ENCODE measurements around the gene GNB1.

The GNB1 gene

DNA sequence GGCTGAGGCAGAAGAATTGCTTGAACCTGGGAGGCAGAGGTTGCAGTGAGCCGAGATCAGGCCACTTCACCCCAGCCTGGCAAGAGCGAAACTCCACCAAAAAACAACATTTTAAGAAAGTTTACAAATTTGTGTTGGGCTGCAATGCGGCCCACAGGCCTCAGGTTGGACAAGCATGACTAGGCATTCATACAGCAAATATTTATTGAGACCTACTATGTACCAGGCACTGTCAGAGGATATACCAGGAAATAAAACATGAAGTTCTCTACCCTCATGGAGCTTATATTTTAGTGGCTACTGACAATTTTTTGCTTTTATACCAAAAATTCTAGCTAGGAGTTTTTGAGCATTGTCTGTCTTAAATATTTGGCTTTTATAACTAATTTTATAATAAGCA, 23.7 kb downstream of the GNB1 start:
- TF ChIP-seq, protein P1, sequence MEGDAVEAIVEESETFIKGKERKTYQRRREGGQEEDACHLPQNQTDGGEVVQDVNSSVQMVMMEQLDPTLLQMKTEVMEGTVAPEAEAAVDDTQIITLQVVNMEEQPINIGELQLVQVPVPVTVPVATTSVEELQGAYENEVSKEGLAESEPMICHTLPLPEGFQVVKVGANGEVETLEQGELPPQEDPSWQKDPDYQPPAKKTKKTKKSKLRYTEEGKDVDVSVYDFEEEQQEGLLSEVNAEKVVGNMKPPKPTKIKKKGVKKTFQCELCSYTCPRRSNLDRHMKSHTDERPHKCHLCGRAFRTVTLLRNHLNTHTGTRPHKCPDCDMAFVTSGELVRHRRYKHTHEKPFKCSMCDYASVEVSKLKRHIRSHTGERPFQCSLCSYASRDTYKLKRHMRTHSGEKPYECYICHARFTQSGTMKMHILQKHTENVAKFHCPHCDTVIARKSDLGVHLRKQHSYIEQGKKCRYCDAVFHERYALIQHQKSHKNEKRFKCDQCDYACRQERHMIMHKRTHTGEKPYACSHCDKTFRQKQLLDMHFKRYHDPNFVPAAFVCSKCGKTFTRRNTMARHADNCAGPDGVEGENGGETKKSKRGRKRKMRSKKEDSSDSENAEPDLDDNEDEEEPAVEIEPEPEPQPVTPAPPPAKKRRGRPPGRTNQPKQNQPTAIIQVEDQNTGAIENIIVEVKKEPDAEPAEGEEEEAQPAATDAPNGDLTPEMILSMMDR (conservative IDR thresholded peaks at IDR 0.05): no peak
- H3K27ac ChIP-seq: no peak overlapping the region

DNA sequence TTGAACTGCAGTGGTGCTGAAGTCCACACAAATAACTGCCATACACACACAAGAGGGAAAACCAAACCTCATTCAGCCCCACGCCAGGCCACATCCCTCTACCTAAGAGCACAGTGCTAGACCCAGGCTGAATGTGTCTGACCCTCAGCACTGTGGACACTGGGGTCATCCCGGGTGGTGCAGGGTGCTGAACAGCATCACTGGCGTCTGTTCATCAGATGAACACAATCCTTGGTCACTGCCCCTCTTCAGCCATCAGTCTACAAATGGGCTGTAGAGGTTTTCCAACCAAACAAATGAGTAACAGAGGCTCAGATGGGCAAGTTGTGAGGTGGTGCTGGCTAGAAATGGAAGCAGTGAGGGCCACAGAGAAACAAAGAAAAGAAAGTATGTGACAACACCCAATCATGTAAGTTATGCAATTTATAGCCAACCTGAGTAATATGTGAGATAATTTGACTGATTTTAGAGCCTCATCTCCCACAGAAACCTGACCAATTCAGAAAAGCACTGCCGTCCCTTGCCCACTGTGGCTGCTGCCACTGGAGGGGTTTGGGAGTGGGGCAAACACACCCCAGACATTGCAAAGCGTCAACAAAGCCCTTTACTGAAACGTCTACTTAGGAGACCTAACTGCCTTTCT, 27.9 kb downstream of the GNB1 start:
- TF ChIP-seq, protein P1 (conservative IDR thresholded peaks at IDR 0.05): no peak
- peak overlapping the region; percentile 99 for H3K27ac ChIP-seq

DNA sequence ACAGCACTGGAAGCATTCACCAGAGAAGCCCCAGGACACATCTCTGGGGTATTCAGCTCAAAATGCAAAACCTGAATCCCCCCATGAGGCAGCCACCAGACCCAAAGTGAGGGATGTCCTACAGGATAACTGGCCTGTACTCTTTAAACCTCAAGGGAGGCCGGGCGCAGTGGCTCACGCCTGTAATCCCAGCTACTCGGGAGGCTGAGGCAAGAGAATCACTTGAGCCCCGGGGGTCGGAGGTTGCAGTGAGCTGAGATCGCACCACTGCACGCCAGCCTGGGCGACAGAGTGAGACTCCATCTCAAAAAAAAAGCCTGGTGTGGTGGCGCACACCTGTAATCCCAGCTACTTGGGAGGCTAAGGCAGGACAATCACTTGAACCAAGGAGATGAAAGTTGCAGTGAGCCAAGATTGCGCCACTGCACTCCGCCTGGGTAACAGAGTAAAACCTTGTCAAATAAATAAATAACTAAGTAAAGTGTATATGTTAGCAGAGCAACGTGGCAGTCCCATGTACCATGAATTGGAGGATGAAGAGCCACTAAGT, 29.1 kb downstream of the GNB1 start:
- peak overlapping the region; percentile 99 for H3K27ac ChIP-seq

DNA sequence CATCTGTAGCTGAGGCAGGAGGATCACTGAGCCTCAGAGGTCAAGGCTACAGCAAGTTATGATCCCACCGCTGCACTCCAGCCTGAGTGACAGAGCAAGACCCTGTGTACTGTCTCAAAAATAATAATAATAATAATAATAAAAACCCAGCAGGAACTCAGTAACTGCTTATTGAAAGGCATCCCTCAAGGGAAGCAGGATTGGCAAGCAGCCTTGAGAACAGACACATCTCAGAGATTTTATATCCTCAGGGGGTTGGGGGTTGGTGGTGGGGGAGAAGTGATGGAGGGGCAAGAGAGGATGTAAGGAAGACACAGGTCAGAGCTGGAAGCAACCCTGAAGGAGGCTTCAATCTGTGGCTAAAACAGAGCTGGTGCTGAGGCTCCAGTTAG, 29.6 kb downstream of the GNB1 start:
- TF ChIP-seq, protein P1 (conservative IDR thresholded peaks at IDR 0.05): no peak
- H3K27ac ChIP-seq: peak overlapping the region; percentile 99

- H3K27ac ChIP-seq: peak overlapping the region; percentile 99
Observed at GRCh38 chr1:1859970-1860697, 30.8 kb downstream of the GNB1 start.

GRCh38 chr1:1858382-1859086, 32.4 kb downstream of the GNB1 start:
- peak overlapping the region; percentile 99 for H3K27ac ChIP-seq
- TF ChIP-seq, protein P1 (conservative IDR thresholded peaks at IDR 0.05): peak; percentile 59

- TF ChIP-seq, protein P1 (conservative IDR thresholded peaks at IDR 0.05): no peak
- H3K27ac ChIP-seq: peak overlapping the region; percentile 99
Observed at GRCh38 chr1:1857096-1857703, 33.7 kb downstream of the GNB1 start.

DNA sequence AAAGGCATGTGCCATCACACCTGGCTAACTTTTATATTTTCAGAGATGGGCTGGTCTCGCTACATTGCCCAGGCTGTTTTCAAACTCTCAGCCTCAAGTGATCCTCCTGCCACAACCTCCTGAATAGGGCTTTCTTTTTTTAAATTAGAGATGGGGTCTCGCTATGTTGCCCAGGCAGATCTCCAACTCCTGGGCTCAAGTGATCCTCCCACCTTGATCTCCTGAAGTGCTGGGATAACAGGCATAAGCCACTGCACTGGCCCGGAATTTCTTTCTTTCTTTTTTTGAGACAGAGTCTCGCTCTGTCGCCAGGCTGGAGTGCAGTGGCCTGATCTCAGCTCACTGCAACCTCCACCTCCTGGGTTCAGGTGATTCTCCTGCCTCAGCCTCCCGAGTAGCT, 34.7 kb downstream of the GNB1 start:
- H3K27ac ChIP-seq: peak overlapping the region; percentile 99

Measured in VCaP (cell line).